ENCODE measurements around the gene RAB44. TPM values are rescaled to one million over a fixed set of nuclear protein-coding genes. Genes with fewer than 3 reads are reported as not detected.

The RAB44 gene
- total and polyA plus RNA-seq, 2 of the 4 experiments (the other 2 are of a cell fraction) = 0.03 TPM; not detected in 1

DNA sequence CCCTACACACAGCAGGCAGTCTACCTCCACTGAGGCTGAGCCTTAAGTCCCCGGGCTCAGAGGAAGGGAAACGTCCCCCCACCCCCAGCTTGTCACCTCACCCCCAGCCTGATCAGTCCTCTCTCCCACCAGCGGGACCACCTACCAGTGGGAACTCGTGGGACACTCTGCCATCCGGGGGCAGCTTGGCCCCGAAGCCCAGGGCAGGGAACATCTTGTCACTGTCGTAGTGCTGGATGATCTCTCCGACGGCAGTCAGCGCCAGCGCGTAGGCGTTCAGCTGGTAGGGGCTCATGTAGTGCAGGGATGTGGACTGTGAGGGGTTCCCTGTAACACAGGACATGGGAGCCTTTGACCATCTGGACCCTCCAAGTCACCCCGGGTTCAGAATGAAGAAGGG is 48.6 kb downstream of the RAB44 start:
- Histone ChIP-seq H3K27me3 (ENCODE audit: control insufficient read depth, insufficient read depth, low read length) (peaks cover 34% of the 10 kb centered on the region), H3K23ac (ENCODE audit: low read depth, low read length) (no peak overlapping the region), H2BK15ac (ENCODE audit: low read depth, low read length) (no peak overlapping the region), H2BK5ac (ENCODE audit: low read depth, low read length, poor library complexity, severe bottlenecking) (no peak overlapping the region), H3K56ac (ENCODE audit: extremely low read depth, insufficient read depth, low read length) (no peak overlapping the region), H2BK120ac (ENCODE audit: low read depth, low read length) (no peak overlapping the region), H3K4me2 (ENCODE audit: low read depth, low read length) (no peak overlapping the region), H3K4ac (ENCODE audit: low read depth, low read length) (no peak overlapping the region), H3K4me1 (ENCODE audit: control insufficient read depth, insufficient read depth, low read length) (no peaks in the 10 kb centered on the region), H2BK20ac (ENCODE audit: low read depth, low read length) (no peak overlapping the region), H4K5ac (ENCODE audit: low read depth, low read length) (no peak overlapping the region), H4K91ac (ENCODE audit: insufficient read depth, low read depth, low read length) (no peak overlapping the region), H3K4me3 (ENCODE audit: insufficient read depth, low read depth, low read length) (no peak overlapping the region), H4K20me1 (ENCODE audit: insufficient read depth, low read length) (no peaks in the 10 kb centered on the region), H3K9me3 (ENCODE audit: control insufficient read depth, insufficient read depth, low read length) (peaks cover 21% of the 10 kb centered on the region), H3K27ac (ENCODE audit: insufficient read depth, low read length) (no peak overlapping the region), H2AK9ac (replicated peaks; ENCODE audit: low read depth, low read length, poor library complexity) (no peak overlapping the region), H3K9ac (ENCODE audit: low read depth, low read length) (no peak overlapping the region), H3K79me1 (ENCODE audit: low read depth in 1 of 2, low read length in 2 of 2) (no peaks in the 10 kb centered on the region), H4K8ac (ENCODE audit: low read depth in 2 of 2, low read length in 2 of 2) (no peak overlapping the region), H2AK5ac (ENCODE audit: low read depth, low read length) (no peak overlapping the region), H2AFZ (replicated peaks; ENCODE audit: low read length, poor library complexity) (no peak overlapping the region), H3K36me3 (ENCODE audit: control insufficient read depth, insufficient read depth, low read length) (no peaks in the 10 kb centered on the region), H3K14ac (replicated peaks; ENCODE audit: low read depth, low read length) (no peak overlapping the region), H3K9me1 (ENCODE audit: insufficient read depth, low read length) (no peaks in the 10 kb centered on the region), H3K18ac (ENCODE audit: low read depth, low read length) (no peak overlapping the region)
- intact Hi-C loops (cut with micrococcal nuclease) = no loop called here
- BruUV-seq (replicated peaks) = no TSS peak
- ChIA-PET POLR2A (ENCODE audit: unreplicated experiment) (no interaction called here), CTCF (no interaction called here)
- DNase-seq = no peak
- in situ Hi-C loops (cut with MboI; ENCODE audit: low sequenced_read_pairs) = no loop called here
- TF ChIP-seq RCOR1 (IDR thresholded peaks at IDR 0.05; ENCODE audit: insufficient replicate concordance, low read length) = no peak
- TF ChIP-seq RFX5 (IDR thresholded peaks at IDR 0.05; ENCODE audit: low read depth, low read length) = no peak
- TF ChIP-seq CHD1 (IDR thresholded peaks at IDR 0.05; ENCODE audit: low read depth, low read length) = no peak
- 66% methylated on average over 3 of the region's 14 CpGs; no CpG with 5 or more reads in 1 of the 2 experiments for WGBS, 2 experiments (ENCODE audit: extremely low coverage in 2 of 2, insufficient read length in 1 of 2)
- dilution Hi-C loops (cut with HindIII; ENCODE audit: low sequenced_read_pairs, unreplicated experiment) = no loop called here
- ATAC-seq (ENCODE audit: low read depth) = no peak

All from IMR-90 (cell line).